Adrenal gland (tissue), 12 donors: ENCODE measurements around the gene SDK1. TPM values are rescaled to one million over a fixed set of nuclear protein-coding genes. Genes with fewer than 3 reads are reported as not detected.

Experiments
- DNase-seq, 7 donors: peaks; one replicate each; pipeline ENCODE4 v3.0.0-alpha.2; 2019 to 2020
- H3K27ac ChIP-seq, 5 donors: fragments of 200-600 bp; sonication (generic) in 4 of 5; 1 replicate in 3 of 5; 2 replicates in 2 of 5; pipeline versions ENCODE4 v1.5.1 to v1.8.0; 2016 to 2020; ENCODE audit warnings: mild to moderate bottlenecking in 1 of 5
- H3K27me3 ChIP-seq: fragments of 200-600 bp; 2 replicates; pipeline ENCODE4 v1.8.0; 2021
- H3K36me3 ChIP-seq, 2 donors: fragments of 200-600 bp; replicated peaks in 1 of 2; 1 replicate in 1 of 2; 2 replicates in 1 of 2; pipeline versions ENCODE4 v1.5.1 to v1.8.0; 2018 to 2022
- H3K4me1 ChIP-seq, 2 donors: fragments of 200-600 bp; replicated peaks in 1 of 2; 1 replicate in 1 of 2; 2 replicates in 1 of 2; pipeline versions ENCODE4 v1.5.1 to v1.8.0; 2018 to 2021
- H3K4me3 ChIP-seq, 4 donors: fragments of 200-600 bp; sonication (generic) in 3 of 4; one replicate each; pipeline ENCODE4 v1.5.1; 2016 to 2018
- H3K9me3 ChIP-seq, 3 donors: fragments of 200-600 bp; sonication (generic) in 1 of 3; replicated peaks in 1 of 3; 1 replicate in 2 of 3; 2 replicates in 1 of 3; pipeline versions ENCODE4 v1.5.1 to v1.8.0; 2016 to 2021
- POLR2A ChIP-seq, 2 donors: fragments of 450-650 bp; IDR thresholded peaks; one replicate each; pipeline ENCODE4 v1.6.1; 2017; ENCODE audit warnings: antibody characterized with exemption in 2 of 2, mild to moderate bottlenecking in 2 of 2, moderate library complexity in 1 of 2
- WGBS, 4 donors: extraction: QIAGEN DNeasy Blood & Tissue Kit in 2 of 4; methylation state at CpG; one replicate each; pipeline versions ENCODE4 v1.1.5 to v1.1.7; 2013 to 2017; 5-methylcytosine and 5-hydroxymethylcytosine counted together
- intact Hi-C, 2 donors: fragments of 100-400 bp; cut with DNase I; formaldehyde crosslinking; loops; one replicate each; pipeline versions ENCODE4 v1.14.1 to v1.15.0; 2022 to 2023
- polyA plus RNA-seq, 3 donors: library from polyadenylated mRNA; stranded (reverse); fragments of 200-250 nt in 2 of 3; fragments of 350-450 nt in 1 of 3; fragmentation: Illumina TruSeq in 1 of 3; extraction: RNeasy Lipid Tissue Mini Kit (QIAGEN cat#74804) in 1 of 3; gene quantifications; one replicate each; pipeline ENCODE4 v1.2.3, GENCODE V29; 2013 to 2014
- total RNA-seq, 9 donors: library from RNA; depleted of rRNA in 4 of 9; stranded (reverse); fragments of >200 nt in 4 of 9; fragments of 120-200 nt in 1 of 9; fragmentation: NEBNext Ultra II Directional in 1 of 9; extraction: Animal tissue kit (Norgen Biotek cat#: 25700) in 1 of 9; gene quantifications; one replicate each; pipeline versions ENCODE4 v1.1.0 to v1.2.4, GENCODE V29; 2013 to 2023
- TF ChIP-seq, protein P1 (sequence below), 6 experiments: fragments of 450-650 bp in 4 of 6; fragments of 200-600 bp in 2 of 6; sonication (generic) in 1 of 6; IDR thresholded peaks; 1 replicate in 5 of 6; 2 replicates in 1 of 6; pipeline versions ENCODE4 v1.5.1 to v1.8.0; 2016 to 2021; ENCODE audit warnings: antibody characterized with exemption in 6 of 6, mild to moderate bottlenecking in 2 of 6, moderate library complexity in 1 of 6
- donor health status: healthy with polysubstance abuse.
- donor health status: Bipolar disorder and iron deficiency.
- donor health status: DM: yes; HTN: yes; CAD: no.
- donor health status: DM: no; HTN: no; CAD: no.
- donor health status: DM: no; HTN: no; CAD: no.
- donor health status: DM: yes; HTN: yes; CAD: no.

SDK1 gene
- total and polyA plus RNA-seq, 12 donors, result 0.50 to 3.6 (median 1.5) TPM

DNA sequence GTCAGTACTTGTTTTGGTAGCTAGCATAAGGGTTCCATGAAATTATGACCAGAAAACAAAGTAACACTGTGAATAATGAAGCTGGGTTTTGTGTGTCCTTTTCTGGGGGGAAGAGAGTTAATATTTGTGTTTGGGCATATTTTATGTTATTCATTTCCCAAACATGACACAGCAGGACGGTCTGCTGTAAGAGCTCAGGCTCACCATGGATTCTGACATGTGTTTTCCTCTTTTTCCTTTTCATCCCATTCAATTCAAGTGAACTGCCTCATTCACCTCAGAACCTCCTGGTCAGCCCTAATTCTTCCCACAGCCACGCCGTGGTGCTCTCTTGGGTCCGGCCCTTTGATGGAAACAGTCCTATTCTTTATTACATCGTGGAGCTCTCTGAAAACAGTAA lies 685.9 kb downstream of the SDK1 start:
- TF ChIP-seq, protein P1, sequence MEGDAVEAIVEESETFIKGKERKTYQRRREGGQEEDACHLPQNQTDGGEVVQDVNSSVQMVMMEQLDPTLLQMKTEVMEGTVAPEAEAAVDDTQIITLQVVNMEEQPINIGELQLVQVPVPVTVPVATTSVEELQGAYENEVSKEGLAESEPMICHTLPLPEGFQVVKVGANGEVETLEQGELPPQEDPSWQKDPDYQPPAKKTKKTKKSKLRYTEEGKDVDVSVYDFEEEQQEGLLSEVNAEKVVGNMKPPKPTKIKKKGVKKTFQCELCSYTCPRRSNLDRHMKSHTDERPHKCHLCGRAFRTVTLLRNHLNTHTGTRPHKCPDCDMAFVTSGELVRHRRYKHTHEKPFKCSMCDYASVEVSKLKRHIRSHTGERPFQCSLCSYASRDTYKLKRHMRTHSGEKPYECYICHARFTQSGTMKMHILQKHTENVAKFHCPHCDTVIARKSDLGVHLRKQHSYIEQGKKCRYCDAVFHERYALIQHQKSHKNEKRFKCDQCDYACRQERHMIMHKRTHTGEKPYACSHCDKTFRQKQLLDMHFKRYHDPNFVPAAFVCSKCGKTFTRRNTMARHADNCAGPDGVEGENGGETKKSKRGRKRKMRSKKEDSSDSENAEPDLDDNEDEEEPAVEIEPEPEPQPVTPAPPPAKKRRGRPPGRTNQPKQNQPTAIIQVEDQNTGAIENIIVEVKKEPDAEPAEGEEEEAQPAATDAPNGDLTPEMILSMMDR (IDR thresholded peaks at IDR 0.05), result no peak
- TF ChIP-seq POLR2A (IDR thresholded peaks at IDR 0.05), result no peak
- no peaks in the 10 kb centered on the region for H3K27me3 ChIP-seq
- intact Hi-C loops, result no loop called here
- no peak overlapping the region for H3K27ac ChIP-seq
- no peaks in the 10 kb centered on the region for H3K9me3 ChIP-seq
- 66 to 74% (median 69%) methylated on average over 5 of the region's 5 CpGs for WGBS, 4 donors
- H3K4me1 ChIP-seq, result no peaks in the 10 kb centered on the region
- no peak overlapping the region for H3K4me3 ChIP-seq
- DNase-seq, result no peak
- H3K36me3 ChIP-seq, result no peaks in the 10 kb centered on the region

DNA sequence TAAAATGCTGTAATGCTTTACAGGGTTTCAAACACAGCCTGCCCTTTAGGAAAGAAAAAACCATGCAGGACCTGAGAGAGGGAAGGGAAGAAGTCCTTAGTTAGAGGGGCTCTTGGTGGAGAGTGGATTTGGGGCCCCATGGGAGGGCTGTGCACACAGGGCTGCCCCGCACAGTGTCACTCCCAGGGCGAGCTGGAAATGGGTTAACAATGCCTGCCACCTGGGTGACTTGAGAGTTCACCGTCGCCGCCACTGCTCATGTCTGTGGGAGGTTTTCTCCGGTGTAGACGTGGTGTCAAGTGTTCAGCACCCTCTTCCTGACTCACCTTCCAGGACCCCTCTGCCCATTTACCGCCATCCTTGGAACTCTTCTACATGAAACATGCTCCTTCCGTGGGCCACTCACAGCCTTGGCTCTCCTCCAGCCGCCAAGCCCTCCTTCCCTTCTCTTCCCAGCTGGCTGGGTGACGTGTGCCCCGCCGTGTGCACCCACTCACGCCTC lies 686.4 kb downstream of the SDK1 start:
- no peaks in the 10 kb centered on the region for H3K27me3 ChIP-seq
- no peaks in the 10 kb centered on the region for H3K36me3 ChIP-seq
- no peaks in the 10 kb centered on the region for H3K4me1 ChIP-seq
- H3K9me3 ChIP-seq, result no peaks in the 10 kb centered on the region
- WGBS, 4 donors, result 75 to 96% (median 89%) methylated on average over 14 of the region's 14 CpGs
- intact Hi-C loops, result no loop called here
- TF ChIP-seq POLR2A (IDR thresholded peaks at IDR 0.05), result no peak
- TF ChIP-seq, protein P1 (IDR thresholded peaks at IDR 0.05), result no peak
- no peak overlapping the region for H3K4me3 ChIP-seq
- H3K27ac ChIP-seq, result no peak overlapping the region
- no peak for DNase-seq

DNA sequence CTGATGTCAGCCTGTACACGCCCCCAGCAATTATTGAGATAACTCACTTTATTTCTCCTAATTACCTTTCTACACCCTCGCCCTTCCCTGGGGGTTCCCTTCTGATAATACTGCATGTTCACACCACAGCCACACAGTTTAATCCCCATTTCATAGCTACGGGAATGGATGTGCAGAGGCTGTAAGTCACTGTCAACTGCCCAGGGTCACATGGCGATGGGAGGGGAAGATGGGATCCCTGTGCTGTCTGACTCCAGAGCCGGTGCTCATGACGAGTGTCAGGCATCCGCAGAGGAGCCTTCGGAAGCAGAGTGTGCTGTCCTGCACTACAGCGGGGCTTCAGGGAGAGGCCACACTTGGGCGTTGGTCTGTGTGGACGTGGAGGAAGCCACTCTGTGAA lies 688.7 kb downstream of the SDK1 start:
- WGBS, 4 donors, result 84 to 92% (median 88%) methylated on average over 9 to 11 of the region's 11 CpGs
- no peak for TF ChIP-seq POLR2A (IDR thresholded peaks at IDR 0.05)
- TF ChIP-seq, protein P1 (IDR thresholded peaks at IDR 0.05), result no peak
- intact Hi-C loops, result no loop called here

DNA sequence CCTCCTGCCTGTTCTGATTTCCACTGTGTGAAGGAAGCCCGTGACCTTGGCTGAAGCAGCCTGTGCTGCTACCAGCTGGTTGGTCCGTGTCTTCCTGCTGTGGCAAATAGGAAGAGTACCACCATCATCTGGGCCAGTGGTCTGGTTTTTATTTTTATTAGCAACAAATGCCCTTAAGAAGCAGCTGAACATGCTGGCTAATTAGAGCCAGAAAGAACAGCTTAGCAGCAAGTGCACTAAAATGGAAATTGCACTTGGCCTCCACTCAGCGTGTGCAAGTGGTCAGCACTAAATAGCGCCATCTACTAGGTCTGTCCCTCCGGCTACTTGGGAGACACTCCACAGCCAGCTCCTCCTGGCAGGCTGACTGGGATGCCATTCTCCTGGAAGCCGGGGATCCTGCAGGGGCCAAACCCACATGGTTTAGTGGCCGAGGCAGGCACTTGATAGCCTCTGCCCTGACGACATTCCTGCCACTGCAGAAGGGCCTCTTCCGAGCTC lies 690.7 kb downstream of the SDK1 start:
- no peak overlapping the region for H3K27ac ChIP-seq
- WGBS, 4 donors, result 80 to 83% (median 82%) methylated on average over 8 to 9 of the region's 9 CpGs
- H3K4me3 ChIP-seq, result no peak overlapping the region
- TF ChIP-seq POLR2A (IDR thresholded peaks at IDR 0.05), result no peak
- TF ChIP-seq, protein P1 (IDR thresholded peaks at IDR 0.05), result no peak
- intact Hi-C loops, result no loop called here
- DNase-seq, result no peak
- H3K36me3 ChIP-seq, result no peaks in the 10 kb centered on the region
- H3K4me1 ChIP-seq, result no peaks in the 10 kb centered on the region
- no peaks in the 10 kb centered on the region for H3K9me3 ChIP-seq
- no peaks in the 10 kb centered on the region for H3K27me3 ChIP-seq

More for the DNA sequence above, 688.7 kb downstream of the SDK1 start:
- Histone ChIP-seq H3K9me3 (no peaks in the 10 kb centered on the region), H3K4me3 (no peak overlapping the region), H3K4me1 (no peaks in the 10 kb centered on the region), H3K36me3 (no peaks in the 10 kb centered on the region), H3K27ac (no peak overlapping the region), H3K27me3 (no peaks in the 10 kb centered on the region)
- DNase-seq, result no peak
